NCI-H2029 treated with DMSO at 0.1 percent for 48 hours (cell line): ENCODE measurements around the gene DNTTIP2.
"Not testable (repeated sequence)": the region's sequence is repeated elsewhere in the genome, so short reads cannot be mapped to it uniquely, and the experiment has no call there.

Experiments used
- DNase-seq: peaks from one replicate; lab custom pipeline; 2025; lab: John Stamatoyannopoulos, UW

DNTTIP2 gene

GRCh38 chr1:93841771-93842170 is 37.2 kb downstream of the DNTTIP2 start:
- DNase-seq = no peak

GRCh38 chr1:93840956-93841482 is 38.0 kb downstream of the DNTTIP2 start:
- DNase-seq = no peak

GRCh38 chr1:93839753-93840152 is 39.3 kb downstream of the DNTTIP2 start:
- no peak for DNase-seq

GRCh38 chr1:93839307-93839706 is 39.7 kb downstream of the DNTTIP2 start:
- no peak for DNase-seq

- no peak for DNase-seq
These were observed 41.0 kb downstream of the DNTTIP2 start for GRCh38 chr1:93837961-93838360.

- DNase-seq = not testable (repeated sequence)
These were observed 45.7 kb downstream of the DNTTIP2 start for GRCh38 chr1:93833293-93833692.

- DNase-seq = no peak
These were observed 49.9 kb downstream of the DNTTIP2 start for GRCh38 chr1:93829061-93829460.

- no peak for DNase-seq
These were observed 50.6 kb downstream of the DNTTIP2 start for GRCh38 chr1:93828367-93828755.

GRCh38 chr1:93827633-93828366 is 51.2 kb downstream of the DNTTIP2 start:
- no peak for DNase-seq

GRCh38 chr1:93827128-93827527 is 51.9 kb downstream of the DNTTIP2 start:
- no peak for DNase-seq

- no peak for DNase-seq
These were observed 54.2 kb downstream of the DNTTIP2 start for GRCh38 chr1:93824834-93825233.

GRCh38 chr1:93822730-93823425 is 56.1 kb downstream of the DNTTIP2 start:
- DNase-seq = no peak

GRCh38 chr1:93821423-93822144 is 57.4 kb downstream of the DNTTIP2 start:
- DNase-seq = no peak

- DNase-seq = no peak
These were observed 58.2 kb downstream of the DNTTIP2 start for GRCh38 chr1:93820554-93821422.

GRCh38 chr1:93818570-93818959 is 60.4 kb downstream of the DNTTIP2 start:
- DNase-seq = no peak

GRCh38 chr1:93817819-93818569 is 61.0 kb downstream of the DNTTIP2 start:
- no peak for DNase-seq

GRCh38 chr1:93816970-93817678 is 61.9 kb downstream of the DNTTIP2 start:
- DNase-seq = no peak
